Fibroblast of pulmonary artery (primary cell): ENCODE data around the gene IFT20.
A peak's percentile ranks its signal among the peaks of the same experiment; 100 is the strongest.

Experiments used
- DNase-seq: peaks from one replicate; pipeline ENCODE4 v3.0.0-alpha.2; 2010; ENCODE audit warnings: low read depth
- H3K4me3 ChIP-seq: replicated peaks from 2 replicates; pipeline ENCODE4 v1.5.1; 2011; ENCODE audit warnings: low read depth, mild to moderate bottlenecking, control low read depth, low read length, moderate library complexity
- CTCF ChIP-seq: IDR thresholded peaks from 2 replicates; pipeline ENCODE4 v1.5.1; 2011; ENCODE audit warnings: mild to moderate bottlenecking, control low read depth, low read length, inconsistent platforms; ENCODE audit errors: missing control alignments

The IFT20 gene

GRCh38 chr17:28334666-28335200 lies 539 bp downstream of the IFT20 start:
- no peak for TF ChIP-seq CTCF
- peak overlapping the region; percentile 97 for H3K4me3 ChIP-seq
- DNase-seq = no peak

DNA sequence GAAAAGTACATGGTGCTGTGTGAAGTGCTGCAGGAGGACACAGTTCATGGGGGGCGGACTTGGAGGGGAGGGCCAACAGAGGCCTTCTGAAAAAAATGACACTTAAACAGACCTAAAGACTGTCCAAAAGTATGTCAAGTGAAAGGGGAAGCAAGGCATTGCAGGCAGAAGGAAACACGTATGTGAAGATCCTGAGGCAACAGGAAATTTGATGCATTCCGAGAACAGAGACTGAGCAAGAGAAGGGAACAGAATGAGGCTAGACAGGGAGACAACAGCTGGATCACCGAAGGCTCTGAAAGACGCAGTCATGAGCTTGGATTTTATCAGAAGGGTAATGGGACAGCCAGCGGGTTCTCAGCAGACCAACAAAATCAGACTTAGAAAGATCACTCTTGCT lies 1.1 kb downstream of the IFT20 start:
- peak; percentile 52 for DNase-seq
- H3K4me3 ChIP-seq = peak overlapping the region; percentile 97
- TF ChIP-seq CTCF = no peak

DNA sequence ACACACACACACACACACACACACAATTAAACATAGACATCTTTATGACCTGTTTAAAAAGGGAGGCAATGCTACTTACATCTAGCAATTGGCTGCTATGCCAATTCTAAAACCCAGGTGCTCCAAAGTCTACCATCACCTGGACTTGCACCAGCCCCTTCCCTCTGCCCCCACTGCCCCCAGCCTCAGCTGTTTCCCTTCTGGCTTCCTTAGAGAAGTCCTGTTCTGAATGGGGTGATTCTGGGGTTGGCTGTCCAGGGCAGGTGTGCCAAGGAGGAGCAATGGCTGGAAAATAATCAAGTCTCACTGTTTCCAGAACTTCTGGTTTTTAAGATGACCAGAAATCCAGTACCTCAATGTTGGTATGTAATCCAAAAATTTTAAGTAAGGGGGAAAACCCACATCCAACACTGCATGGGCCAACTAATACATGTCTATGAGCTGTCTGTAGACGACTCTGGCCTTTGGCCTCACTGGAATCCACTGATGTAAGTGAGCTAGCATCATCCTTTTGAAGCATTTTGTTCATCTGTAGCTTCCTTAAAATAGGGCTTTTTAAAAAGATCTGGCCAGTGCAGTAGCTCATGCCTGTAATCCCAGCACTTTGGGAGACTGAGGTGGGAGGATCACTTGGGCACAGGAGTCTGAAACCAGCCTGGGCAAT lies 2.1 kb downstream of the IFT20 start:
- DNase-seq = no peak
- no peak for TF ChIP-seq CTCF
- no peak overlapping the region for H3K4me3 ChIP-seq

DNA sequence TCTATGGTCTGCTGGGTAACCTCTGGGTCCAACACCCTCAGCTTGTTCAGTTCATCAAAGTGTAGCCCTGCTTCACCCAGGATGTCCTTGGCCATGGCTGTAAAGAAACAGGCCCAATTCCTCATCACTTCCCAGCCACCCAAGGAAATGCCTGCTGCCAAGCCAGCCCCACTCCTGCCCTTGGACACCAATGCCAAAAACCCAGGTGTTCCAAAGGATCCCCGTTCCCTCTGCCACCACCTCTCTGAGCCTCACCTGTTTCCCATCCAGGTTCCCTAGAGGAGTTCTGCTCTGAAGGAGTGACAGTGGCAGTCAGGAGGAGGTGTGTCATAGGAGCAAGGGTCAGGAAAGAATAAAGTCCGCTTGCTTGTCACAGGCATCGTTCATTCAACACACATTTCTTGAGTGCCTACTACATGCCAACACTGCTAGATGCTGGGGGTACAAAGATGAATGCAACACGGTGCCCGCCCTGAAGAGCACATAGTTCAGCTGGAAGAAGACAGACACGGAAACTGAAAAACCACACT lies 3.3 kb downstream of the IFT20 start:
- no peak overlapping the region for H3K4me3 ChIP-seq
- DNase-seq = no peak
- TF ChIP-seq CTCF = no peak

- DNase-seq = no peak
- no peak overlapping the region for H3K4me3 ChIP-seq
- no peak for TF ChIP-seq CTCF
These were observed 4.6 kb downstream of the IFT20 start for GRCh38 chr17:28330671-28331070.

- TF ChIP-seq CTCF = no peak
- DNase-seq = peak; percentile 34
- no peak overlapping the region for H3K4me3 ChIP-seq
These were observed 6.9 kb downstream of the IFT20 start for GRCh38 chr17:28328325-28328724.

GRCh38 chr17:28327709-28328108 lies 7.6 kb downstream of the IFT20 start:
- DNase-seq = no peak
- H3K4me3 ChIP-seq = no peak overlapping the region
- TF ChIP-seq CTCF = no peak
